ENCODE results near the gene POLR3H.
A peak's percentile ranks its signal among the peaks of the same experiment; 100 is the strongest.

GRCh38 chr22:41523464-41524221, 20.6 kb downstream of the POLR3H start:
- peak; percentile 5 for TF ChIP-seq POLR2AphosphoS5 (IDR thresholded peaks at IDR 0.05; ENCODE audit: low read depth)
- no peak for TF ChIP-seq GABPA (IDR thresholded peaks at IDR 0.05; ENCODE audit: low read depth)
